ENCODE measurements around the gene NDC80. TPM values are rescaled to one million over a fixed set of nuclear protein-coding genes. Genes with fewer than 3 reads are reported as not detected.

NDC80 gene
- total and polyA plus RNA-seq, 2 experiments from 2014 or later = 8.4 to 23.2 TPM

DNA sequence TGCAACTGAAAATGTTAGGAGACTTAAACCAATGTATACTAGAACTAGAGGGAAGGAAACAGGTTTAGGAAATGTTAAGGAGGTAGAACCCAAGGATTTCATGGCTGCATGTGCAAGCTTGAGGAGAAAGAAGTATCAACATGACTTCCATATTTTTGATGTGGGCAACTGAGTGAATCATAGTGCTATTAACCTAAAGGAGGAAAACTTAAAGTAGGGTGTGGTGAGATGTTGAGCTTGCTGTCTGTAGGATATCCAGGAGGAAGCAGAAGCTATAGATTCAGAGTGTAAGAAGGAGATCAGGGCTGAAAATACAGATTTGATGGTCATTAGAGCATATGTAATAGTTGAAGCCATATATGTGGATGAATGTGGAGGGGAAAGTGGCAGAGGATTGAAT, 31.5 kb downstream of the NDC80 start:
- no peak overlapping the region for H3K4me3 ChIP-seq
- H3K36me3 ChIP-seq = peaks cover 18% of the 10 kb centered on the region
- H3K27me3 ChIP-seq = no peaks in the 10 kb centered on the region
- TF ChIP-seq CTCF (IDR thresholded peaks at IDR 0.05; ENCODE audit: low read depth, low read length) = no peak
- no peak for DNase-seq (ENCODE audit: low read depth in 1 of 2, low spot score in 1 of 2)
- H3K9me3 ChIP-seq (ENCODE audit: low read depth) = no peaks in the 10 kb centered on the region
- H3K27ac ChIP-seq = no peak overlapping the region
- H3K4me1 ChIP-seq (ENCODE audit: low read depth) = no peaks in the 10 kb centered on the region

- Histone ChIP-seq H3K27me3 (no peaks in the 10 kb centered on the region), H3K9me3 (ENCODE audit: low read depth) (no peaks in the 10 kb centered on the region), H3K4me1 (ENCODE audit: low read depth) (no peaks in the 10 kb centered on the region), H3K36me3 (peaks cover 14% of the 10 kb centered on the region), H3K4me3 (no peak overlapping the region), H3K27ac (no peak overlapping the region)
- no peak for TF ChIP-seq CTCF (IDR thresholded peaks at IDR 0.05; ENCODE audit: low read depth, low read length)
- no peak for DNase-seq (ENCODE audit: low read depth in 1 of 2, low spot score in 1 of 2)
Observed at GRCh38 chr18:2606335-2606734, 35.0 kb downstream of the NDC80 start.

GRCh38 chr18:2609604-2610003, 38.2 kb downstream of the NDC80 start:
- Histone ChIP-seq H3K27me3 (no peaks in the 10 kb centered on the region), H3K4me1 (ENCODE audit: low read depth) (no peaks in the 10 kb centered on the region), H3K27ac (no peak overlapping the region), H3K9me3 (ENCODE audit: low read depth) (no peaks in the 10 kb centered on the region), H3K4me3 (no peak overlapping the region), H3K36me3 (peaks cover 14% of the 10 kb centered on the region)
- TF ChIP-seq CTCF (IDR thresholded peaks at IDR 0.05; ENCODE audit: low read depth, low read length) = no peak
- no peak for DNase-seq (ENCODE audit: low read depth in 1 of 2, low spot score in 1 of 2)

DNA sequence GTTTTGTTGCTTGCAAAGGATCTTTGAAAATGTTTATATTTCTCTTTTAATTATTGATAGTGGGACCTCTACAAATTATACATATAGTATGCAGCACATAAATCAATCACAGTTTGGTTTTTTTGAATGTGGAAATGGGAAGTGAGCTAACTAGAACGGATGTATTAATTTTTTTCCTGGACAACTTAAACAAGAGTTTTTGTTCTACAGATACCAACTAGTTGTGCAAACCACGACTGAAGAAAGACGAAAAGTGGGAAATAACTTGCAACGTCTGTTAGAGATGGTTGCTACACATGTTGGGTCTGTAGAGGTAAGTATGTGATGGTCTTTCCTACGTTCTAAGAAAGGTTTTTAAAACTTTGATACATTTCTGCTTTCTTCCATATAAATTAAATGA, 39.2 kb downstream of the NDC80 start:
- Histone ChIP-seq H3K27ac (no peak overlapping the region), H3K4me1 (ENCODE audit: low read depth) (no peaks in the 10 kb centered on the region), H3K36me3 (peaks cover 14% of the 10 kb centered on the region), H3K4me3 (no peak overlapping the region), H3K27me3 (no peaks in the 10 kb centered on the region), H3K9me3 (ENCODE audit: low read depth) (no peaks in the 10 kb centered on the region)
- no peak for TF ChIP-seq CTCF (IDR thresholded peaks at IDR 0.05; ENCODE audit: low read depth, low read length)
- no peak for DNase-seq (ENCODE audit: low read depth in 1 of 2, low spot score in 1 of 2)

- Histone ChIP-seq H3K27ac (no peak overlapping the region), H3K4me1 (ENCODE audit: low read depth) (no peaks in the 10 kb centered on the region), H3K4me3 (no peak overlapping the region), H3K36me3 (no peaks in the 10 kb centered on the region), H3K27me3 (no peaks in the 10 kb centered on the region), H3K9me3 (ENCODE audit: low read depth) (no peaks in the 10 kb centered on the region)
- no peak for TF ChIP-seq CTCF (IDR thresholded peaks at IDR 0.05; ENCODE audit: low read depth, low read length)
- DNase-seq (ENCODE audit: low read depth in 1 of 2, low spot score in 1 of 2) = no peak
Observed at GRCh38 chr18:2612996-2613395, 41.6 kb downstream of the NDC80 start.
